PFSK-1 (cell line): ENCODE measurements around the gene UBA52.

Experiments
- POLR2AphosphoS5 ChIP-seq: IDR thresholded peaks from 2 replicates; pipeline ENCODE4 v1.6.1; 2012; ENCODE audit warnings: low read depth, mild to moderate bottlenecking, control low read depth, low read length, moderate library complexity
- TAF1 ChIP-seq: IDR thresholded peaks from 2 replicates; pipeline ENCODE4 v1.6.1; 2012; ENCODE audit warnings: low read length, control low read depth, borderline replicate concordance; ENCODE audit not compliant: insufficient read depth
- TF ChIP-seq, protein P1 (sequence below), 2 experiments: IDR thresholded peaks; 2 replicates each; pipeline versions ENCODE4 v1.6.1 to v1.8.0; 2011 to 2012; ENCODE audit warnings: low read depth in 2 of 2, low read length in 2 of 2, control low read depth in 1 of 2, inconsistent platforms in 1 of 2, mild to moderate bottlenecking in 1 of 2, moderate library complexity in 1 of 2; ENCODE audit not compliant: insufficient read depth in 1 of 2

DNA sequence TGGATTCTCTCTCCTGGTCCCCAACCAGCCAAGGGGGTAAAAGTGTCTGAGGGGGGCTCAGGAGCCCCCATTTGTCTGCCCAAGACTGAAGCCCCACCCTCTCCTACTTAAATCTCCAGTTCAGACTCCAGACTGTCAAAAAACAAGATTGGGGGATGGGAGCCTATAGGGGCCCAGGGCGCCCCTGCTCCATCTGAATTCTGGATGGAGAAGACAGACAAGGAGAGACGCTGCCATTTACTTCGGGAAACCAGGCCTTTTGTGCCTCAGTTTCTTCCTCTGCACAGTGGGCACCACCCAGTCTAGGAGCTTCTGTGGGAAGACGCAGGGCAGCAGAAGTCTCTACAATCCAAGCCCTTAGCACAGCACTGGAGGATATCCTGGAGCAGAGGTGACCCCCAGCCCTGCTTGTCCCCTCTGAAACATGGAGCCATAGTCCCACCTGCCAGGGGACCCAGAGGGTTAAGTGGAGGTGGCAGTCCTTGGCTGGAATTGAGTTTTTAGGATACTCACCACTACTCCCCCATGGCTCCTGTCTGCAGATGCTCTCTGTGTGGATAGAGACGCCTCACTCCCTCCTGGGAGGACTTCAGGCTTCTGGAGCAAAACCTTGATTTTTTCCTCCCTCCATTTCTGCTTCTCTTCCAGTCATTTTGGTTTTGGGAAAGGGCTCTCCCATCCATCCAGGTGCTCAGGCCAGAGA lies 36.6 kb downstream of the UBA52 start:
- TF ChIP-seq, protein P1, sequence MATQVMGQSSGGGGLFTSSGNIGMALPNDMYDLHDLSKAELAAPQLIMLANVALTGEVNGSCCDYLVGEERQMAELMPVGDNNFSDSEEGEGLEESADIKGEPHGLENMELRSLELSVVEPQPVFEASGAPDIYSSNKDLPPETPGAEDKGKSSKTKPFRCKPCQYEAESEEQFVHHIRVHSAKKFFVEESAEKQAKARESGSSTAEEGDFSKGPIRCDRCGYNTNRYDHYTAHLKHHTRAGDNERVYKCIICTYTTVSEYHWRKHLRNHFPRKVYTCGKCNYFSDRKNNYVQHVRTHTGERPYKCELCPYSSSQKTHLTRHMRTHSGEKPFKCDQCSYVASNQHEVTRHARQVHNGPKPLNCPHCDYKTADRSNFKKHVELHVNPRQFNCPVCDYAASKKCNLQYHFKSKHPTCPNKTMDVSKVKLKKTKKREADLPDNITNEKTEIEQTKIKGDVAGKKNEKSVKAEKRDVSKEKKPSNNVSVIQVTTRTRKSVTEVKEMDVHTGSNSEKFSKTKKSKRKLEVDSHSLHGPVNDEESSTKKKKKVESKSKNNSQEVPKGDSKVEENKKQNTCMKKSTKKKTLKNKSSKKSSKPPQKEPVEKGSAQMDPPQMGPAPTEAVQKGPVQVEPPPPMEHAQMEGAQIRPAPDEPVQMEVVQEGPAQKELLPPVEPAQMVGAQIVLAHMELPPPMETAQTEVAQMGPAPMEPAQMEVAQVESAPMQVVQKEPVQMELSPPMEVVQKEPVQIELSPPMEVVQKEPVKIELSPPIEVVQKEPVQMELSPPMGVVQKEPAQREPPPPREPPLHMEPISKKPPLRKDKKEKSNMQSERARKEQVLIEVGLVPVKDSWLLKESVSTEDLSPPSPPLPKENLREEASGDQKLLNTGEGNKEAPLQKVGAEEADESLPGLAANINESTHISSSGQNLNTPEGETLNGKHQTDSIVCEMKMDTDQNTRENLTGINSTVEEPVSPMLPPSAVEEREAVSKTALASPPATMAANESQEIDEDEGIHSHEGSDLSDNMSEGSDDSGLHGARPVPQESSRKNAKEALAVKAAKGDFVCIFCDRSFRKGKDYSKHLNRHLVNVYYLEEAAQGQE (IDR thresholded peaks at IDR 0.05; ENCODE audit: insufficient read depth in 1 of 2, low read depth in 2 of 2, low read length in 2 of 2): no peak
- no peak for TF ChIP-seq POLR2AphosphoS5
- TF ChIP-seq TAF1: no peak
